OCI-LY7 (cell line): ENCODE measurements around the gene MTHFD2L.

Experiments
- EZH2phosphoT487 ChIP-seq: fragments of 200-600 bp; sonication (generic); IDR thresholded peaks from 2 replicates; pipeline ENCODE4 v1.6.1; 2018; ENCODE audit warnings: low read depth, borderline replicate concordance, mild to moderate bottlenecking, mixed run types, antibody characterized with exemption, low read length, moderate library complexity, mixed read lengths
- TF ChIP-seq, protein P1 (sequence below): fragments of 200-600 bp; sonication (generic); conservative IDR thresholded peaks from 2 replicates; pipeline ENCODE4 v1.5.1; 2014; ENCODE audit warnings: mild to moderate bottlenecking, antibody characterized with exemption, low read length, moderate library complexity, mixed read lengths

DNA sequence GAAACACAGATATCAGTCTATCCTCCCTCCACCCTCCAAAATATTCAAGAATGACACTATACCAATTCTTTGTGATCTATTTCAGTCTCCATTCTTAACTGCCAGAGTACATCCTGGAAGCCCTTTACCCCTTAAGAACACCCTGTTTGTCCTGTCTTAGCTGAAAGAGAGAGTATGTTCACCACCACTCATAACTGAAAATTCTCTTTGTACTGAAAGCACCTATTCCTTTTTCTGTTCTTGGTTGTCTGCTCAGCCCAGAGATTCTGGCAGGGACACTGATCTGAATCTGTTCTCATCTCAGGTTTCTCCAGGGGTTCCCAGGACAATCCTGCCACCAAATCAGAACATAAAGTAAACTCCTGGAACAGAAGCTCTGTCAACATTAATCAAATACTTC, 181.6 kb downstream of the MTHFD2L start:
- TF ChIP-seq, protein P1, sequence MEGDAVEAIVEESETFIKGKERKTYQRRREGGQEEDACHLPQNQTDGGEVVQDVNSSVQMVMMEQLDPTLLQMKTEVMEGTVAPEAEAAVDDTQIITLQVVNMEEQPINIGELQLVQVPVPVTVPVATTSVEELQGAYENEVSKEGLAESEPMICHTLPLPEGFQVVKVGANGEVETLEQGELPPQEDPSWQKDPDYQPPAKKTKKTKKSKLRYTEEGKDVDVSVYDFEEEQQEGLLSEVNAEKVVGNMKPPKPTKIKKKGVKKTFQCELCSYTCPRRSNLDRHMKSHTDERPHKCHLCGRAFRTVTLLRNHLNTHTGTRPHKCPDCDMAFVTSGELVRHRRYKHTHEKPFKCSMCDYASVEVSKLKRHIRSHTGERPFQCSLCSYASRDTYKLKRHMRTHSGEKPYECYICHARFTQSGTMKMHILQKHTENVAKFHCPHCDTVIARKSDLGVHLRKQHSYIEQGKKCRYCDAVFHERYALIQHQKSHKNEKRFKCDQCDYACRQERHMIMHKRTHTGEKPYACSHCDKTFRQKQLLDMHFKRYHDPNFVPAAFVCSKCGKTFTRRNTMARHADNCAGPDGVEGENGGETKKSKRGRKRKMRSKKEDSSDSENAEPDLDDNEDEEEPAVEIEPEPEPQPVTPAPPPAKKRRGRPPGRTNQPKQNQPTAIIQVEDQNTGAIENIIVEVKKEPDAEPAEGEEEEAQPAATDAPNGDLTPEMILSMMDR = no peak
- TF ChIP-seq EZH2phosphoT487 = no peak
